Measurements from ENCODE around the gene LYZ.

LYZ gene

DNA sequence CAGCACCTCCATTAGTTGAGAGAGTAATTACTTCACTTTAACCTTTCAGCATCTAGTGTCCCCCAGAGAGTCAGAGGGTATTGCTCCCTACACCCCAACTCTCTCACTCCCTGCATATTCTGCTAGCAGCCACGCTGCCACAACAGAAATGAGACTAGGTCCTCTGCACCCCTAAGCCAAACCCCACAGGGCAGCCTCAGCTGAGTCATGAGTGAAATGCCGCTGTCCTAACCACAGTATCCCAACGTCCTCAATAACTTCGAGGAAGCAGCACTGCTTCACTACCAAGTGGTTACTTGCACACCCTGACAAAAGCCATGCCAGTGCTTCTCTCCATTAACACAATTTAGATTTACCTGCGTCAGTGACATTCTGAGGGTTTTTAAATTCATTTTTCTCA is 6.9 kb upstream of the LYZ start:
- H3K9ac ChIP-seq (ENCODE audit: low read length): no peak overlapping the region
- no peaks in the 10 kb centered on the region for H3K9me3 ChIP-seq (ENCODE audit: control insufficient read depth, low read depth, low read length)
- no peaks in the 10 kb centered on the region for H3K27me3 ChIP-seq (ENCODE audit: control insufficient read depth, insufficient read depth, low read length)
- H3K36me3 ChIP-seq (ENCODE audit: control insufficient read depth, low read depth, low read length): no peaks in the 10 kb centered on the region
- no peak overlapping the region for H3K4me3 ChIP-seq (ENCODE audit: low read length)
- no peaks in the 10 kb centered on the region for H3K4me1 ChIP-seq (ENCODE audit: control insufficient read depth, low read depth, low read length)
- no peak overlapping the region for H3K27ac ChIP-seq (ENCODE audit: low read length)

DNA sequence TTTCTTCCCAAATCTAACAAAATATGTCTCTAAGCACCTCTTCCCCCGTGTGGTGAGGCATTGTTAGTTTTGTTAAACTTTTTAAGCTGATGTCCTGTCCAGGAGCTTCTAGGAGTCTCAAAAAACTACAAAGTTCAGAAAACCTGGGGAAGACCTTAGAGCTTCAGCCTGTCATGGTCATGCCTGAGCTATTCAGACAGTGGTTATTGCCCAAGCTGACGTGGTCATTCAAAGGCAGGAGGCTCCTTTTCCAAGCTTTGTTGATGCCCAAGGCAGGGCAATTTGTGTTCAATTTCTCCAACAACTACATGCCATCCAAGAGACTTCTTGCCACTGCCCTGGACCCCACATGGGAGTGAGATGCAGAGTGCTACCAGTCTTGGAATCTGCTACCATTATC is 5.8 kb upstream of the LYZ start:
- Histone ChIP-seq H3K4me1 (ENCODE audit: control insufficient read depth, low read depth, low read length) (no peaks in the 10 kb centered on the region), H3K36me3 (ENCODE audit: control insufficient read depth, low read depth, low read length) (no peaks in the 10 kb centered on the region), H3K4me3 (ENCODE audit: low read length) (no peak overlapping the region), H3K9ac (ENCODE audit: low read length) (no peak overlapping the region), H3K9me3 (ENCODE audit: control insufficient read depth, low read depth, low read length) (no peaks in the 10 kb centered on the region), H3K27me3 (ENCODE audit: control insufficient read depth, insufficient read depth, low read length) (no peaks in the 10 kb centered on the region), H3K27ac (ENCODE audit: low read length) (no peak overlapping the region)

DNA sequence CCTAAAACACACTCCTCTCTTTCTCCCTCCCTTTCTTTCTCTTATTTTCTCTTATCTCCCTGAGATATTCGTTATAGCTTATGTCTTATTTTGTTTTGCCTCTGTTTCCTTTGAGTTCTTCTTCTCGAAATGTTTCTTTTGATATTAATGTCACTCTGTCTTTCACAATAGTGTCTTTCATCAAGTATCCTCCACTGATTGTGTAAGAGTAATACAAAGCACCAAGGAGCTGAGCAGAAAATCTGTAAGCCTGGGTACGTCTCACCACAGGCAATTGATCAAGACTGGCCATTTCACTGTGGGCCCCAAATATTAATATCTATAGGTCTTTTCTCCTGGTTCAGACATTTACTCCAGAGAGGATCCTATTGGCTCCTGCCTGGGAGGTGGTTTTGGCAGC is 4.8 kb upstream of the LYZ start:
- Histone ChIP-seq H3K4me3 (ENCODE audit: low read length) (no peak overlapping the region), H3K9ac (ENCODE audit: low read length) (no peak overlapping the region), H3K4me1 (ENCODE audit: control insufficient read depth, low read depth, low read length) (no peaks in the 10 kb centered on the region), H3K36me3 (ENCODE audit: control insufficient read depth, low read depth, low read length) (no peaks in the 10 kb centered on the region), H3K27me3 (ENCODE audit: control insufficient read depth, insufficient read depth, low read length) (no peaks in the 10 kb centered on the region), H3K9me3 (ENCODE audit: control insufficient read depth, low read depth, low read length) (no peaks in the 10 kb centered on the region), H3K27ac (ENCODE audit: low read length) (no peak overlapping the region)

DNA sequence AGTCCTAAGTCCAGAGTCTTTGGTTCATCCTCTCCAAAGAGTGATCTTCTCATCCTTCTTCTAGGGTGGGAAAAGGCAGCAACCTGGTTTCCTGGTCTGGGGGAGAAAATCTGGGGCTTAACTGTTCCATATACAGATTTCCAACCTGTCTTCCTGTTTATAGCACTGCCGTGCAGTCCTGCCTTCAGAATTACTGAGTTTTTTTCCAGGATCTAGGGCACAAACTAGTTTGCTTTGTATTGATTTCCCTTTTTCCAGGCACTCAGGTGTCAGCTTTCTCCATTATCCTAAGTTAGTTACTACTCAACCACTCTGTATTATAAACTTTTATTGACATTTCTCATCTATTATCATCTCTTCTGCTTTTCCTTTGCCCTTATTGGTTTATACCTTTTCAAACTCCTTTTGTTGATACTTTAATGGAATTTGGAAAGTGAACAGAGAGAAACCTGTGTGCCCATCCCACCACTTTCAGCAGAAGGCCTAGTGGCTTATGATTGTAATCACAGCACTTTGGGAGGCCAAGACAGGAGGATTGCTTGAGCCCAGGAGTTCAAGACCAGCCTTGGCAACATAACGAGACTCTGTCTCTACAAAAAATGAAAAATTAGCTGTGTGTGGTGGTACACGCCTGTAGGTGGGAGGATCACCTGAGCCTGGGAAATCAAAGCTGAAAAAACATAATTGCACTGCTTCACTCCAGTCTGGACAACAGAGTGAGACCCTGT is 4.1 kb upstream of the LYZ start:
- H3K9me3 ChIP-seq (ENCODE audit: control insufficient read depth, low read depth, low read length): no peaks in the 10 kb centered on the region
- H3K27me3 ChIP-seq (ENCODE audit: control insufficient read depth, insufficient read depth, low read length): no peaks in the 10 kb centered on the region
- no peaks in the 10 kb centered on the region for H3K36me3 ChIP-seq (ENCODE audit: control insufficient read depth, low read depth, low read length)
- no peak overlapping the region for H3K27ac ChIP-seq (ENCODE audit: low read length)
- H3K4me1 ChIP-seq (ENCODE audit: control insufficient read depth, low read depth, low read length): no peaks in the 10 kb centered on the region
- H3K4me3 ChIP-seq (ENCODE audit: low read length): no peak overlapping the region
- no peak overlapping the region for H3K9ac ChIP-seq (ENCODE audit: low read length)

DNA sequence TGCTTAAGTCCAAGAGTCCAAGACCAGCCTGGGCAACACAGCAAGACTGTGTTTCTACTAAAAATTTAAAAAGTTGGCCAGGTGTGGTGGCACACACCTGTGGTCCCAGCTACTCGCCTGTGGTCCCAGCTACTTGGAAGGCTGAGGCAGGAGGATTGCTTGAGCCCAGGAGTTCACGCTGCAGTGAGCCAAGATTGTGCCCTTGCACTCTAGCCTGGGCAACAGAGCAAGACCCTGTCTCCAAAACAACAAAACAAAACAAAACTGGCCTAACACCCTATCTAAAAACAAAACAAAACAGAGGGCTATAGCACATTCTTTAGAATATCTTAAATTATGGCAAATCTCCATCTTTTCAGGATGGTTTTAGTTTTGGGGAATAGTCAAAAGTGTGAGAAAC is 3.1 kb upstream of the LYZ start:
- no peaks in the 10 kb centered on the region for H3K9me3 ChIP-seq (ENCODE audit: control insufficient read depth, low read depth, low read length)
- no peak overlapping the region for H3K27ac ChIP-seq (ENCODE audit: low read length)
- H3K4me1 ChIP-seq (ENCODE audit: control insufficient read depth, low read depth, low read length): no peaks in the 10 kb centered on the region
- H3K9ac ChIP-seq (ENCODE audit: low read length): no peak overlapping the region
- H3K27me3 ChIP-seq (ENCODE audit: control insufficient read depth, insufficient read depth, low read length): no peaks in the 10 kb centered on the region
- H3K36me3 ChIP-seq (ENCODE audit: control insufficient read depth, low read depth, low read length): no peaks in the 10 kb centered on the region
- no peak overlapping the region for H3K4me3 ChIP-seq (ENCODE audit: low read length)

DNA sequence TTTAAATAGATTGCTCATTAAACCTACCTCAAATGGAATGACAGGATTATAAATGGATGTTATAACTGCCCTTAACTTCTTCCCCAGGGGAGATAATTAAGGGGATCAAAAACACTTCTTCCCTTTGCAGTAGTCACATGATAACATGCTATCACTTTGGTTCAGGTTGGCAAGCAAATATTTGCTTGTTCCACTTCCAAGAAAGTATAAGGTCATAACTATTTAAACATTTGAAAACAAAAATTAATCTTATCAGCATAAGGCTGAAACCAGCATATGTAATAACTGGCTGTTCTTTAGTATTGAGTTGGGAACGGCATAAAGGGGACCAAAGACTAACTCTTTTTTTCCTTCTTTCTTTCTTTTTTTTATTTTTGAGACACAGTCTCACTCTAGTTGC is 2.4 kb upstream of the LYZ start:
- no peak overlapping the region for H3K27ac ChIP-seq (ENCODE audit: low read length)

DNA sequence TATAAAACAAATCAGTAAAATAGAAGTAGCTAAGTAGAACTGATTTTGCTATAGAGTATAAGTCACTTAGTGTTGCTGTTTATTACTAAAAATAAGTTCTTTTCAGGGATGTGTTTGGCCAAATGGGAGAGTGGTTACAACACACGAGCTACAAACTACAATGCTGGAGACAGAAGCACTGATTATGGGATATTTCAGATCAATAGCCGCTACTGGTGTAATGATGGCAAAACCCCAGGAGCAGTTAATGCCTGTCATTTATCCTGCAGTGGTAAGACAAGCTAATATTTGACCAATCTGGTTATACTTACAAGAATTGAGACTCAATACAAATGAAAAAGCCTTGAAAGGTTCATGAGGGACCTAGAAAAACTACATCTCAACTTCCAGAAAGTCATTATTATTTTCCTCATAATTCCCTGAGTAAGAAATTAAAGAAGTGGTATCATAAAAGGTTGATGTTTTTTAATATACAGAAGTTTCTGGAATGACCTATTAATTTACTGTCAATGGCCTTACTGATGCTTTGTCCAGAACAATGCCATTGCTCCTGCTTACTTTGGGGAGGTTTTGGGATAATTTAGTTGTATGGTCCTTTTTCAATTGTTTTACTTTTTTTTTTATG is 1.9 kb downstream of the LYZ start:
- Histone ChIP-seq H3K27me3 (ENCODE audit: control insufficient read depth, insufficient read depth, low read length) (no peaks in the 10 kb centered on the region), H3K4me3 (ENCODE audit: low read length) (no peak overlapping the region), H3K36me3 (ENCODE audit: control insufficient read depth, low read depth, low read length) (no peaks in the 10 kb centered on the region), H3K27ac (ENCODE audit: low read length) (no peak overlapping the region), H3K9ac (ENCODE audit: low read length) (no peak overlapping the region), H3K4me1 (ENCODE audit: control insufficient read depth, low read depth, low read length) (no peaks in the 10 kb centered on the region), H3K9me3 (ENCODE audit: control insufficient read depth, low read depth, low read length) (no peaks in the 10 kb centered on the region)

More for the DNA sequence above, 2.4 kb upstream of the LYZ start:
- no peaks in the 10 kb centered on the region for H3K36me3 ChIP-seq (ENCODE audit: control insufficient read depth, low read depth, low read length)
- no peaks in the 10 kb centered on the region for H3K4me1 ChIP-seq (ENCODE audit: control insufficient read depth, low read depth, low read length)
- no peaks in the 10 kb centered on the region for H3K27me3 ChIP-seq (ENCODE audit: control insufficient read depth, insufficient read depth, low read length)
- H3K9ac ChIP-seq (ENCODE audit: low read length): no peak overlapping the region
- H3K9me3 ChIP-seq (ENCODE audit: control insufficient read depth, low read depth, low read length): no peaks in the 10 kb centered on the region
- no peak overlapping the region for H3K4me3 ChIP-seq (ENCODE audit: low read length)

DNA sequence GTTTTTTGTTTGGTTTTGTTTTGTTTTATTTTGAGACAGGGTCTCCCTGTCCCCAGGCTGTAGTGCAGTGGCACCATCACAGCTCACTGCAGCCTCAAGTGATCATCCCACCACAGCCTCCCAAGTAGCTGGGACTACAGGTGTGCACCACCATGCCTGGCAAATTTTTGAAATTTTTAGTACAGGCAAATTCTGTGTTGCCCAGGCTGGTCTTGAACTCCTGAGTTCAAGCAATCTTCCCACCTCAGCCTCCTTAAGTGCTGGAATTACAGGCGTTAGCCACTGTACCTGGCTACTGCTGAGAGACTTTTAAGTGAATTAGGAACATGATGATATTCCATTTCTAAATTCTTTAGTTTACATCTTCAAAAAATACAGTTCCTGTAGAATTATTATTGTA is 2.6 kb downstream of the LYZ start:
- H3K4me1 ChIP-seq (ENCODE audit: control insufficient read depth, low read depth, low read length): no peaks in the 10 kb centered on the region
- H3K27me3 ChIP-seq (ENCODE audit: control insufficient read depth, insufficient read depth, low read length): no peaks in the 10 kb centered on the region
- H3K4me3 ChIP-seq (ENCODE audit: low read length): no peak overlapping the region
- no peak overlapping the region for H3K9ac ChIP-seq (ENCODE audit: low read length)
- H3K9me3 ChIP-seq (ENCODE audit: control insufficient read depth, low read depth, low read length): no peaks in the 10 kb centered on the region
- H3K36me3 ChIP-seq (ENCODE audit: control insufficient read depth, low read depth, low read length): no peaks in the 10 kb centered on the region
- H3K27ac ChIP-seq (ENCODE audit: low read length): no peak overlapping the region

DNA sequence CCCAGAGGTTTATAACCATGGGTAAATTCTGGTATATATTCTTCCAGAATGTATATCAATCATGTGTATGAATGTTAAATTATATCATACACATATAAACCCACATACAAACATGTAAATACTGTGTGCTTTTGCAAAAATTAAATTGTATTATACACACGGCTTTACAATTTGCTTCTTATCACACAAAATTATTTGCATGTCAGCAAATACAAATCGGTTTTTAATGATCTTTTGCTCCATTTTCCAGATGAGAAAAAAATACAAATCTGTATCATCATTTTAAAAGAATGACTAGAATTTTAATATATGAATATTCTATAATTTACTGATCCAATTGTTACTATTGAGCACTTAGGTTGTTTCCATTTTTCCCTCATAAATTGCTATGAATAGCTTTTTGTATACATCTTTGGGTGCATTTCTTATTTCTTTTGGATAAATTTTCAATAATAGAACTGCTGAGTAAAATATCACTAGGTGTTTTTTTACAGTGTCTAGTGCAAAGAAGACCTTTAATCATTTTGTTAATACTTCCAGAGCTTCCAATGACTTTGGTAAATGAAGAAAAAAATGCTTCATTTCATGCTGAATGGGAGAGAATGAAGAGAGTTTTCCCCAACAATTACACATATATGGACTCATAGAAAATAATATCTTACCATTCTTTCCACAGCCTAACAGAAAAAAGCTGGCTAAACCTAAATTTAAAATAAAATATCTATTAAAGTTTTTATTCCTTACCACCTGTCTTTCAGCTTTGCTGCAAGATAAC is 3.5 kb downstream of the LYZ start:
- no peak overlapping the region for H3K27ac ChIP-seq (ENCODE audit: low read length)
- H3K4me3 ChIP-seq (ENCODE audit: low read length): no peak overlapping the region
- no peaks in the 10 kb centered on the region for H3K9me3 ChIP-seq (ENCODE audit: control insufficient read depth, low read depth, low read length)
- H3K9ac ChIP-seq (ENCODE audit: low read length): no peak overlapping the region
- H3K4me1 ChIP-seq (ENCODE audit: control insufficient read depth, low read depth, low read length): no peaks in the 10 kb centered on the region
- no peaks in the 10 kb centered on the region for H3K27me3 ChIP-seq (ENCODE audit: control insufficient read depth, insufficient read depth, low read length)
- H3K36me3 ChIP-seq (ENCODE audit: control insufficient read depth, low read depth, low read length): no peaks in the 10 kb centered on the region

DNA sequence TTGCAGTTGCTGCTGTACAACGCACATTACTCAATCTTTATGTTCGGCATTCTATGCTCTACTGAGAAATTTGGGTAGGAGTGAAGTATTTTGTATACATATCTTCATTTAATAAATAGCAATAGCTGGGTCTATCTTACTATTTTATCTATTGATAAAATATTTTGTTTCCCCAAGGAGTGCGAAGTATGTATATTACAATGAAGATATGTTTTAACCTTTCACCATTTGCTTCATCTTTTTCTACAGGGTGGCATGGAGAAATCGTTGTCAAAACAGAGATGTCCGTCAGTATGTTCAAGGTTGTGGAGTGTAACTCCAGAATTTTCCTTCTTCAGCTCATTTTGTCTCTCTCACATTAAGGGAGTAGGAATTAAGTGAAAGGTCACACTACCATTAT is 4.7 kb downstream of the LYZ start:
- Histone ChIP-seq H3K36me3 (ENCODE audit: control insufficient read depth, low read depth, low read length) (no peaks in the 10 kb centered on the region), H3K27me3 (ENCODE audit: control insufficient read depth, insufficient read depth, low read length) (no peaks in the 10 kb centered on the region), H3K9ac (ENCODE audit: low read length) (no peak overlapping the region), H3K27ac (ENCODE audit: low read length) (no peak overlapping the region), H3K4me3 (ENCODE audit: low read length) (no peak overlapping the region), H3K4me1 (ENCODE audit: control insufficient read depth, low read depth, low read length) (no peaks in the 10 kb centered on the region), H3K9me3 (ENCODE audit: control insufficient read depth, low read depth, low read length) (no peaks in the 10 kb centered on the region)

DNA sequence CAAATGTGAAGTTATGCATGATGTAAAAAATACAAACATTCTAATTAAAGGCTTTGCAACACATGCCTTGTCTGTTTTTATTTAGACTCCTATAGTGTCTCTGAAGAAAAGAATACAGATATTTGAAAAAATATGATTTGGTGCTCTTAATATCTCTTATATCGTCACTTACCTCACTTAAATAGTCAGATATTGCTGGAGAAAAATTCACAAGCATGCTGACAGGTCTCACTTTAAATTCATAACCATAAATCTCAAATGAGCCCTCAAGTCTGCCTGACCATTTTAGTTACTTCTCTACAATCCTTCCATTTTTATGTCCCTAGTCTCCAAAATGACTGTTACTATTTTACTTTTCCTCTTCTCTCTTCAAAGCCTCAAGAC is 6.0 kb downstream of the LYZ start:
- no peaks in the 10 kb centered on the region for H3K36me3 ChIP-seq (ENCODE audit: control insufficient read depth, low read depth, low read length)
- no peaks in the 10 kb centered on the region for H3K27me3 ChIP-seq (ENCODE audit: control insufficient read depth, insufficient read depth, low read length)
- no peak overlapping the region for H3K27ac ChIP-seq (ENCODE audit: low read length)
- H3K4me3 ChIP-seq (ENCODE audit: low read length): no peak overlapping the region
- no peaks in the 10 kb centered on the region for H3K4me1 ChIP-seq (ENCODE audit: control insufficient read depth, low read depth, low read length)
- no peaks in the 10 kb centered on the region for H3K9me3 ChIP-seq (ENCODE audit: control insufficient read depth, low read depth, low read length)
- H3K9ac ChIP-seq (ENCODE audit: low read length): no peak overlapping the region

Measured in iPS-18a (cell line).